ENCODE results near the gene PLA2G2F.

PLA2G2F gene

GRCh38 chr1:20168564-20169491, 29.7 kb downstream of the PLA2G2F start:
- DNase-seq (ENCODE audit: low read depth, low spot score) = peak; percentile 20

- no peak for DNase-seq (ENCODE audit: low read depth, low spot score)
Observed at GRCh38 chr1:20169932-20170331, 30.8 kb downstream of the PLA2G2F start.

GRCh38 chr1:20172033-20172590, 33.0 kb downstream of the PLA2G2F start:
- no peak for DNase-seq (ENCODE audit: low read depth, low spot score)

GRCh38 chr1:20174937-20175666, 36.0 kb downstream of the PLA2G2F start:
- no peak for DNase-seq (ENCODE audit: low read depth, low spot score)

GRCh38 chr1:20178634-20179370, 39.7 kb downstream of the PLA2G2F start:
- DNase-seq (ENCODE audit: low read depth, low spot score) = no peak

GRCh38 chr1:20179371-20180128, 40.4 kb downstream of the PLA2G2F start:
- DNase-seq (ENCODE audit: low read depth, low spot score) = no peak

GRCh38 chr1:20180129-20180843, 41.2 kb downstream of the PLA2G2F start:
- no peak for DNase-seq (ENCODE audit: low read depth, low spot score)

- DNase-seq (ENCODE audit: low read depth, low spot score) = no peak
Observed at GRCh38 chr1:20180844-20181207, 41.7 kb downstream of the PLA2G2F start.

GRCh38 chr1:20182415-20182814, 43.3 kb downstream of the PLA2G2F start:
- no peak for DNase-seq (ENCODE audit: low read depth, low spot score)

- no peak for DNase-seq (ENCODE audit: low read depth, low spot score)
Observed at GRCh38 chr1:20183035-20183434, 43.9 kb downstream of the PLA2G2F start.

- DNase-seq (ENCODE audit: low read depth, low spot score) = no peak
Observed at GRCh38 chr1:20183616-20184271, 44.6 kb downstream of the PLA2G2F start.

GRCh38 chr1:20184481-20184900, 45.4 kb downstream of the PLA2G2F start:
- DNase-seq (ENCODE audit: low read depth, low spot score) = no peak

- DNase-seq (ENCODE audit: low read depth, low spot score) = peak; percentile 29
Observed at GRCh38 chr1:20184997-20185833, 46.1 kb downstream of the PLA2G2F start.

- peak; percentile 62 for DNase-seq (ENCODE audit: low read depth, low spot score)
Observed at GRCh38 chr1:20185834-20186782, 47.0 kb downstream of the PLA2G2F start, which contains the start of the genes PLA2G2C and UBXN10. Gene PLA2G2C, minus strand, starts transcription at chr1:20186518. Its CDS starts 9,155 bp downstream, at chr1:20177363. Gene UBXN10, plus strand, starts transcription at chr1:20186096. Its CDS starts 4,466 bp downstream, at chr1:20190562.

- DNase-seq (ENCODE audit: low read depth, low spot score) = no peak
Observed at GRCh38 chr1:20187103-20187812, 48.1 kb downstream of the PLA2G2F start.

GRCh38 chr1:20187813-20188454, 48.8 kb downstream of the PLA2G2F start:
- DNase-seq (ENCODE audit: low read depth, low spot score) = no peak

Data from ELF-1 (cell line).